Uterus (tissue), 4 donors: ENCODE measurements around the gene LRRC26. TPM values are rescaled to one million over a fixed set of nuclear protein-coding genes. Genes with fewer than 3 reads are reported as not detected.

Experiments
- DNase-seq, 2 donors: peaks; one replicate each; pipeline ENCODE4 v3.0.0-alpha.2; 2019 to 2020
- H3K27ac ChIP-seq, 2 donors: fragments of 200-600 bp; sonication (generic); 1 replicate in 1 of 2; 2 replicates in 1 of 2; pipeline ENCODE4 v1.5.1; 2016 to 2018
- H3K27me3 ChIP-seq, 2 donors: fragments of 200-600 bp; sonication (generic); one replicate each; pipeline ENCODE4 v1.5.1; 2018 to 2019; ENCODE audit warnings: control low read depth in 1 of 2
- H3K36me3 ChIP-seq, 2 donors: fragments of 200-600 bp; sonication (generic); one replicate each; pipeline ENCODE4 v1.5.1; 2019; ENCODE audit warnings: control low read depth in 1 of 2
- H3K4me1 ChIP-seq, 2 donors: fragments of 200-600 bp; sonication (generic); one replicate each; pipeline ENCODE4 v1.5.1; 2018 to 2019; ENCODE audit warnings: control low read depth in 1 of 2
- H3K4me3 ChIP-seq, 2 donors: fragments of 200-600 bp; sonication (generic); 1 replicate in 1 of 2; 2 replicates in 1 of 2; pipeline ENCODE4 v1.5.1; 2018 to 2019; ENCODE audit warnings: mild to moderate bottlenecking in 1 of 2
- H3K9me3 ChIP-seq, 2 donors: fragments of 200-600 bp; sonication (generic); one replicate each; pipeline ENCODE4 v1.5.1; 2019; ENCODE audit warnings: control low read depth in 1 of 2
- CTCF ChIP-seq, 4 experiments: fragments of 200-600 bp in 2 of 4; fragments of 450-650 bp in 2 of 4; sonication (generic) in 2 of 4; IDR thresholded peaks; one replicate each; pipeline ENCODE4 v1.5.1; 2016 to 2019; ENCODE audit warnings: antibody characterized with exemption in 4 of 4, mild to moderate bottlenecking in 2 of 4, moderate library complexity in 1 of 4
- POLR2A ChIP-seq, 2 donors: fragments of 450-650 bp; IDR thresholded peaks; one replicate each; pipeline ENCODE4 v1.6.1; 2016; ENCODE audit warnings: antibody characterized with exemption in 2 of 2, mild to moderate bottlenecking in 1 of 2, moderate library complexity in 1 of 2
- intact Hi-C: fragments of 100-400 bp; cut with DNase I; formaldehyde crosslinking; loops from one replicate; pipeline ENCODE4 v1.15.1; 2023; ENCODE audit warnings: low total_unique reads
- total RNA-seq, 4 donors: library from RNA; depleted of rRNA in 3 of 4; stranded (reverse); fragments of >200 nt in 3 of 4; gene quantifications; one replicate each; pipeline versions ENCODE4 v1.1.0 to v1.2.4, GENCODE V29; 2014 to 2023
- donor health status: DM: yes; HTN: yes; CAD: no.

Gene LRRC26
- total RNA-seq, 4 donors from 2014 or later, result 0.29 TPM; not detected in 3

- peaks cover 50 to 70% of the 10 kb centered on the region in 2 donors for H3K27me3 ChIP-seq
- no peak for TF ChIP-seq CTCF (IDR thresholded peaks at IDR 0.05)
- TF ChIP-seq POLR2A (IDR thresholded peaks at IDR 0.05), result no peak
- no peak overlapping the region for H3K4me3 ChIP-seq
- no peaks in the 10 kb centered on the region for H3K36me3 ChIP-seq
- DNase-seq, result no peak
- H3K9me3 ChIP-seq, result no peaks in the 10 kb centered on the region
- H3K4me1 ChIP-seq, result peaks cover 4 to 35% of the 10 kb centered on the region in 2 donors
- H3K27ac ChIP-seq, result no peak overlapping the region
- intact Hi-C loops, result no loop called here
Measured at GRCh38 chr9:137166380-137167229, 3.2 kb downstream of the LRRC26 start.

DNA sequence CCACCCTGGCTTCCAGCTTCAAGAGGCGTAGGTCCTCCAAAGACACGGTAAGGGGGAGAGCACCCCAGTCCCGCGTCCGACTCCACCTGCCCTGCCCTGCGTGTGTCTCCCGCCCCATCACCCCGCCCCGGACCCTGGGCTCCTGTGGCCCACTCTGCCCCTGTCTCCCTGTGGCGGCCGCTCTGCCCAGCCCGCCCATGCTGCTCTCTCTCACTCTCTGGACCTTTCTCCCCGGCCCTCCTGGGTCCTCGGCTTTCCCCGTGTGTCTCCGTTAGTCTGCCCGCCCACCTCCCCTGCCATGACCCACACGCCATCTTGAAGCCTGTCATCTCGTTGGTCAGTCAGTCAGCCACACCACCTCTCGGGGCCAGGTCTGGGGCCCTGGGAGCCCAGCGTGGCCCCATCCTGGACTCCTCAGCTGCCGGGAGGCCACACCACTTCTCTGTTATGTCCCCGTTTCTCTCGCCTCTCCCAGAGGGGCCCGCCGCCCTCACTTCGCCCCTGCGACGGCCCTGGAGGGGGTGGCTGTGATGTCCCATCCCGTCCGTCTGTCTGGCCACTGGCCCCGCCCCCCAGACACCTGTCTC lies 4.5 kb downstream of the LRRC26 start:
- Histone ChIP-seq H3K36me3 (no peaks in the 10 kb centered on the region), H3K4me1 (peaks cover 4 to 38% of the 10 kb centered on the region in 2 donors), H3K4me3 (no peak overlapping the region), H3K9me3 (no peaks in the 10 kb centered on the region), H3K27ac (no peak overlapping the region), H3K27me3 (peaks cover 60 to 78% of the 10 kb centered on the region in 2 donors)
- TF ChIP-seq POLR2A (IDR thresholded peaks at IDR 0.05) (no peak), CTCF (IDR thresholded peaks at IDR 0.05) (no peak)
- intact Hi-C loops, result no loop called here
- no peak for DNase-seq

- peaks cover 4 to 37% of the 10 kb centered on the region in 2 donors for H3K4me1 ChIP-seq
- no peak overlapping the region for H3K27ac ChIP-seq
- TF ChIP-seq CTCF (IDR thresholded peaks at IDR 0.05) (no peak), POLR2A (IDR thresholded peaks at IDR 0.05) (no peak)
- no peaks in the 10 kb centered on the region for H3K9me3 ChIP-seq
- H3K4me3 ChIP-seq, result no peak overlapping the region
- intact Hi-C loops, result no loop called here
- no peak for DNase-seq
- peaks cover 58 to 79% of the 10 kb centered on the region in 2 donors for H3K27me3 ChIP-seq
- no peaks in the 10 kb centered on the region for H3K36me3 ChIP-seq
Measured at GRCh38 chr9:137164370-137165249, 5.2 kb downstream of the LRRC26 start.

DNA sequence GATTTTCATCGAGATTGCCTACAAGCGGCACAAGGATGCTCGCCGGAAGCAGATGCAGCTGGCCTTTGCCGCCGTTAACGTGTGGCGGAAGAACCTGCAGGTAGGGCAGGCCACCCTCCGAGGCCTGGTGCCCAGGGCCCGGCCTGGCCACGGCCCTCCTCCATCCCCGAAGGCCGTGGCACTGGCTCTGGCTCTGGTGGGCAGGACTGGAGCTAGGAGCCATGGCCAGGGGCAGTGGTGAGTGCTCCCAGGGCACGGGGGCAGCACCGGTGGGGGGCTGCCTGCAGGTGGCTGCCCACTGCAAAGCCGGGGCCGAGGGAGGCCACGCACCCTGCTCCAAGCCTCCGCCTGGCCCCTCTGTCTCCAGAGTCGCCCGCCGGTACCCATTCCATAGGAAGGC lies 6.0 kb downstream of the LRRC26 start:
- Histone ChIP-seq H3K27ac (no peak overlapping the region), H3K9me3 (no peaks in the 10 kb centered on the region), H3K4me3 (no peak overlapping the region), H3K36me3 (no peaks in the 10 kb centered on the region), H3K4me1 (peaks cover 4 to 29% of the 10 kb centered on the region in 2 donors), H3K27me3 (peaks cover 53 to 87% of the 10 kb centered on the region in 2 donors)
- intact Hi-C loops, result no loop called here
- no peak for TF ChIP-seq POLR2A (IDR thresholded peaks at IDR 0.05)
- TF ChIP-seq CTCF (IDR thresholded peaks at IDR 0.05), result no peak
- DNase-seq, result no peak
